NT2/D1 (cell line): ENCODE data around the gene SRC.

Source experiments
- DNase-seq: peaks from one replicate; pipeline ENCODE4 v3.0.0-alpha.2; 2011; ENCODE audit warnings: low read depth, low spot score
- H3K27me3 ChIP-seq: 2 replicates; pipeline ENCODE4 v1.6.0; 2011; ENCODE audit warnings: mild to moderate bottlenecking; ENCODE audit not compliant: insufficient read length, insufficient read depth
- H3K36me3 ChIP-seq: 2 replicates; pipeline ENCODE4 v1.6.1; 2011; ENCODE audit warnings: mild to moderate bottlenecking, low read length, mixed read lengths; ENCODE audit not compliant: insufficient read depth, insufficient read length
- H3K4me1 ChIP-seq: 2 replicates; pipeline ENCODE4 v1.5.1; 2011; ENCODE audit not compliant: insufficient read depth, insufficient read length
- H3K4me3 ChIP-seq: 2 replicates; pipeline ENCODE4 v1.5.1; 2011; ENCODE audit warnings: low read depth; ENCODE audit not compliant: insufficient read length
- H3K9ac ChIP-seq: 2 replicates; pipeline ENCODE4 v1.6.0; 2011; ENCODE audit warnings: low read depth; ENCODE audit not compliant: insufficient read length
- H3K9me3 ChIP-seq: 2 replicates; pipeline ENCODE4 v1.5.1; 2011; ENCODE audit warnings: mild to moderate bottlenecking, low read length; ENCODE audit not compliant: insufficient read depth
- SUZ12 ChIP-seq: IDR thresholded peaks from 2 replicates; pipeline ENCODE4 v1.6.1; 2011; ENCODE audit not compliant: insufficient read length, insufficient read depth; ENCODE audit errors: extremely low read depth
- YY1 ChIP-seq: IDR thresholded peaks from 2 replicates; pipeline ENCODE4 v1.6.1; 2011; ENCODE audit not compliant: insufficient read length, insufficient read depth
- ZNF274 ChIP-seq: IDR thresholded peaks from 2 replicates; pipeline ENCODE4 v1.6.1; 2011; ENCODE audit warnings: mild to moderate bottlenecking, low read depth, low read length

The SRC gene

GRCh38 chr20:37302981-37303380 lies 43.0 kb upstream of the SRC start:
- H3K4me1 ChIP-seq: no peaks in the 10 kb centered on the region
- no peak overlapping the region for H3K4me3 ChIP-seq
- H3K9ac ChIP-seq: no peak overlapping the region
- peaks cover 76% of the 10 kb centered on the region for H3K36me3 ChIP-seq
- no peaks in the 10 kb centered on the region for H3K27me3 ChIP-seq
- DNase-seq: no peak
- TF ChIP-seq ZNF274 (no peak), YY1 (no peak), SUZ12 (no peak)
- no peaks in the 10 kb centered on the region for H3K9me3 ChIP-seq

- Histone ChIP-seq H3K4me1 (no peaks in the 10 kb centered on the region), H3K4me3 (no peak overlapping the region), H3K36me3 (peaks cover 82% of the 10 kb centered on the region), H3K9me3 (no peaks in the 10 kb centered on the region), H3K9ac (no peak overlapping the region), H3K27me3 (no peaks in the 10 kb centered on the region)
- no peak for DNase-seq
- TF ChIP-seq YY1 (no peak), SUZ12 (no peak), ZNF274 (no peak)
Measured at GRCh38 chr20:37303637-37304036, 42.3 kb upstream of the SRC start.

GRCh38 chr20:37305079-37305478 lies 40.9 kb upstream of the SRC start:
- no peaks in the 10 kb centered on the region for H3K9me3 ChIP-seq
- H3K4me3 ChIP-seq: no peak overlapping the region
- no peak overlapping the region for H3K9ac ChIP-seq
- H3K4me1 ChIP-seq: no peaks in the 10 kb centered on the region
- DNase-seq: no peak
- TF ChIP-seq SUZ12 (no peak), YY1 (no peak), ZNF274 (no peak)
- H3K27me3 ChIP-seq: no peaks in the 10 kb centered on the region
- H3K36me3 ChIP-seq: peaks cover 83% of the 10 kb centered on the region

DNA sequence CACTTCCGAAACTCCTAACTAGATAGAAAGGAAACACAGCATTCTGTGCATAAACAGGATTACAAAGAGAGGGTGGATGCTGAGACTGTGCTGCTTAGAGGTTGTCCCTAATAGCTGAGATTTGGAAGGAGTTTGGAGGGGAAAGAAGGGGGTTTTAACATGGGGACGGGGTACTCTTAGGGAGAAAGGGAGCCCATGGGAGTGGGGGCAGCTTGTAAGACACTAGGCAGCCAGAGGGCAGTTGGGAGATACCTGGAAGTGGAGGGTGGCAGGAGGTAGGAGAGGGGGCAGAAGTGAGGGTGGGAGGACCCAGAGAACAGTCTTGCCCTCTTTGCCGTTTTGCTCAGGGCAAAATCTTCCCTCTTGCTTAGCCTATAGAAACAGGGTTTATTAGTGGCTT lies 40.1 kb upstream of the SRC start:
- Histone ChIP-seq H3K4me3 (no peak overlapping the region), H3K4me1 (peaks cover 1% of the 10 kb centered on the region), H3K9ac (no peak overlapping the region), H3K36me3 (peaks cover 85% of the 10 kb centered on the region), H3K9me3 (no peaks in the 10 kb centered on the region), H3K27me3 (no peaks in the 10 kb centered on the region)
- DNase-seq: no peak
- TF ChIP-seq YY1 (no peak), ZNF274 (no peak), SUZ12 (no peak)

- peaks cover 5% of the 10 kb centered on the region for H3K4me1 ChIP-seq
- H3K36me3 ChIP-seq: peaks cover 69% of the 10 kb centered on the region
- no peak for TF ChIP-seq SUZ12
- TF ChIP-seq ZNF274: no peak
- H3K9ac ChIP-seq: no peak overlapping the region
- no peak for DNase-seq
- H3K27me3 ChIP-seq: no peaks in the 10 kb centered on the region
- no peak overlapping the region for H3K4me3 ChIP-seq
- no peaks in the 10 kb centered on the region for H3K9me3 ChIP-seq
Measured at GRCh38 chr20:37308086-37309050, 37.6 kb upstream of the SRC start.

DNA sequence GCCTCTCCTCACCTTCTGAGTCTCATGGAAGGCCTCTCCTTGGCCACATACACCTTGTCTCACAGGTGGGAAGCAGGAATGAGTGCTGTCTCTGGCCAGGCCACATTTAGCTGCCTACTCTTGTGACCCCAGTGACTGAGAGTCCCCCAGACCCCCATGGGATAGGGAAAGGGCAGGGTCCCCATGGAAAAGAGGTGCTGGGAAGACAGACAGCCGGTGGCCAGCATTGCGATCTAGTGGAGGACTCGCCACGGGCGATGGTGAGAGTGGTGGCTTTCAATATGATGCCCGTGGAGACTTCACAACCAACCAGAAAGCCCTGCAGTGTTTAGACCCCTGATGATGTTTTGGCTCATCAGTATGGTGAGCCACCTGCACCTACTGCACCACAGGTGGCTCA lies 36.6 kb upstream of the SRC start:
- TF ChIP-seq ZNF274: no peak
- TF ChIP-seq YY1: no peak
- H3K27me3 ChIP-seq: no peaks in the 10 kb centered on the region
- H3K4me1 ChIP-seq: peaks cover 13% of the 10 kb centered on the region
- DNase-seq: no peak
- H3K4me3 ChIP-seq: no peak overlapping the region
- H3K9ac ChIP-seq: no peak overlapping the region
- H3K36me3 ChIP-seq: peaks cover 65% of the 10 kb centered on the region
- no peaks in the 10 kb centered on the region for H3K9me3 ChIP-seq

DNA sequence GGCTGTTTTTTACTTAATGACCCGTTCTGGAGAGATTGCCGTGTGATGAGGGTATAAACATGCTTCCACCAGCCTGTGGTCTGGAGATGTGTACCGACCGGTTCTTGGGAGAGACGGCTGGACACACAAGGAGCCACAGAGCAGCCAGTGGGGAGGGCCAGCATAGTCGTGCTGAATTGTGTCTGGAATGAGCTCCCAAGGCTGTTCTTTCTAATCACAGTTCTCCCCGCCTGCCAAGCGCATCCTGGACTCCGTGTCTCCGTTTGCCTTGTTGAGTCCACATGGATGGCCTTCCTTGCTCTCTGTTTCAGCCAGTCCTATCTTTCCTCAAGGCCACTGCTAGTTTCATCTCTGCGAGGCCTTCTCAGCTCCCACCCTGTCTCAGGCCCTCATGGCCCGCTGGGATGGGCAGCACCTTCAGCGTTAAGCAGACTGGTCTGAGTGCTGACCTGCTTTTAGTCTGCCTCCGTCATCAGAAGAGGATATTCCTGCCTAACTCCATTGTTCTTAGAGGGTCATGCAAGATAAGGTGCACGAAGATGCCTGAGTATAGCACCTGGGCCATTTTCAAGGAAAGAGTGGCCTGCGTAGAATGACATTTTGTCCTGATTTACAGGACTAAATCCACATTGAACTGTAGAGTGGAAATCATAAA lies 35.9 kb upstream of the SRC start:
- Histone ChIP-seq H3K4me3 (no peak overlapping the region), H3K9me3 (no peaks in the 10 kb centered on the region), H3K36me3 (peaks cover 57% of the 10 kb centered on the region), H3K9ac (no peak overlapping the region), H3K4me1 (peaks cover 17% of the 10 kb centered on the region), H3K27me3 (no peaks in the 10 kb centered on the region)
- TF ChIP-seq SUZ12: no peak
- TF ChIP-seq ZNF274: no peak
- TF ChIP-seq YY1: no peak
- DNase-seq: no peak
